H1 (cell line): ENCODE results near the gene C19orf44. TPM values are rescaled to one million over a fixed set of nuclear protein-coding genes. Genes with fewer than 3 reads are reported as not detected.

Experiments
- CTCF ChIA-PET: fragments of 300-600 bp; sonication (Branson Sonifier 250); formaldehyde crosslinking; loops from one replicate; lab custom pipeline; 2021; ENCODE audit not compliant: partially characterized antibody; lab: Charles Lee
- POLR2A ChIA-PET: fragments of 300-600 bp; sonication (Branson Sonifier 250); formaldehyde crosslinking; loops from one replicate; lab custom pipeline; 2021; ENCODE audit warnings: inconsistent platforms; ENCODE audit not compliant: partially characterized antibody; lab: Charles Lee
- DNase-seq, 2 experiments: peaks; one replicate each; pipeline versions ENCODE4 v3.0.0 to v3.0.0-alpha.2; 2010 to 2022; ENCODE audit warnings: low spot score in 2 of 2, low read depth in 1 of 2, mixed read lengths in 1 of 2
- FAIRE-seq: peaks from 2 replicates; lab custom pipeline; 2011; peaks lifted over from hg19 to GRCh38; lab: Jason Lieb, UNC
- H2AFZ ChIP-seq: 2 replicates; pipeline ENCODE4 v1.8.1; 2012; ENCODE audit warnings: low read length, inconsistent platforms
- H2AK5ac ChIP-seq: 2 replicates; pipeline ENCODE4 v1.6.1; 2013; ENCODE audit warnings: low read depth, low read length
- H2BK120ac ChIP-seq: replicated peaks from 2 replicates; pipeline ENCODE3; 2013; ENCODE audit warnings: low read depth, low read length, inconsistent platforms
- H2BK12ac ChIP-seq: 2 replicates; pipeline ENCODE4 v1.6.1; 2013; ENCODE audit warnings: low read depth, low read length
- H2BK15ac ChIP-seq: 2 replicates; pipeline ENCODE4 v1.6.1; 2013; ENCODE audit warnings: low read length
- H2BK20ac ChIP-seq: 2 replicates; pipeline ENCODE4 v1.6.1; 2013; ENCODE audit warnings: low read length
- H2BK5ac ChIP-seq: 2 replicates; pipeline ENCODE4 v1.6.1; 2013; ENCODE audit warnings: low read depth, low read length
- H3K14ac ChIP-seq: 2 replicates; pipeline ENCODE4 v1.6.1; 2013; ENCODE audit warnings: inconsistent platforms; ENCODE audit not compliant: insufficient read length
- H3K18ac ChIP-seq: 2 replicates; pipeline ENCODE4 v1.6.1; 2013; ENCODE audit warnings: low read length; ENCODE audit errors: extremely low read depth
- H3K23ac ChIP-seq: 2 replicates; pipeline ENCODE4 v1.6.1; 2013; ENCODE audit warnings: inconsistent platforms; ENCODE audit not compliant: insufficient read length
- H3K23me2 ChIP-seq: 2 replicates; pipeline ENCODE4 v1.6.1; 2013; ENCODE audit warnings: low read depth, low read length
- H3K27ac ChIP-seq: 2 replicates; pipeline ENCODE4 v1.6.1; 2011; ENCODE audit warnings: low read depth, low read length, inconsistent platforms
- H3K27me3 ChIP-seq, 4 experiments: replicated peaks in 1 of 4; 1 replicate in 1 of 4; 2 replicates in 3 of 4; pipeline versions ENCODE4 v1.6.1 to v1.8.1; 2011 to 2013; ENCODE audit warnings: low read length in 3 of 4, mild to moderate bottlenecking in 3 of 4, inconsistent platforms in 2 of 4, mixed read lengths in 2 of 4, moderate library complexity in 1 of 4; ENCODE audit not compliant: control insufficient read depth in 3 of 4, insufficient read depth in 3 of 4; ENCODE audit errors: extremely low read depth in 1 of 4
- H3K36me3 ChIP-seq, 4 experiments: 2 replicates each; pipeline versions ENCODE4 v1.6.1 to v1.8.1; 2011 to 2013; ENCODE audit warnings: mild to moderate bottlenecking in 4 of 4, low read length in 3 of 4, moderate library complexity in 2 of 4, control low read depth in 1 of 4, inconsistent platforms in 1 of 4; ENCODE audit not compliant: insufficient read depth in 4 of 4, control insufficient read depth in 2 of 4
- H3K4ac ChIP-seq: replicated peaks from 2 replicates; pipeline ENCODE3; 2013; ENCODE audit warnings: low read length, low read depth, mixed read lengths, inconsistent platforms; ENCODE audit not compliant: insufficient read length
- H3K4me1 ChIP-seq, 4 experiments: replicated peaks in 1 of 4; 1 replicate in 1 of 4; 2 replicates in 3 of 4; pipeline versions ENCODE4 v1.6.1 to v1.8.1; 2011 to 2013; ENCODE audit warnings: low read length in 3 of 4, inconsistent platforms in 2 of 4, mixed read lengths in 1 of 4; ENCODE audit not compliant: insufficient read depth in 4 of 4, control insufficient read depth in 3 of 4
- H3K4me2 ChIP-seq, 2 experiments: 2 replicates each; pipeline versions ENCODE4 v1.6.1 to v1.8.1; 2011 to 2013; ENCODE audit warnings: low read depth in 2 of 2, low read length in 2 of 2, control low read depth in 1 of 2, inconsistent platforms in 1 of 2, mild to moderate bottlenecking in 1 of 2; ENCODE audit not compliant: insufficient read depth in 1 of 2
- H3K4me3 ChIP-seq, 4 experiments: fragments of 200-600, 300-600 bp in 1 of 4; sonication (generic), shearing (Covaris generic), sonication (Bioruptor Twin) in 1 of 4; 2 replicates each; pipeline versions ENCODE4 v1.5.1 to v1.8.1; 2011 to 2016; ENCODE audit warnings: low read length in 4 of 4, low read depth in 3 of 4, control low read depth in 2 of 4, inconsistent platforms in 2 of 4, mild to moderate bottlenecking in 2 of 4, mixed read lengths in 1 of 4, moderate library complexity in 1 of 4; ENCODE audit not compliant: insufficient read depth in 2 of 4; ENCODE audit errors: extremely low read depth in 1 of 4
- H3K56ac ChIP-seq: replicated peaks from 2 replicates; pipeline ENCODE3; 2013; ENCODE audit warnings: low read depth, mild to moderate bottlenecking, mixed read lengths, low read length, inconsistent platforms; ENCODE audit not compliant: insufficient read length
- H3K79me1 ChIP-seq: 2 replicates; pipeline ENCODE4 v1.6.1; 2013; ENCODE audit warnings: low read depth, low read length, control low read depth
- H3K79me2 ChIP-seq, 2 experiments: 2 replicates each; pipeline versions ENCODE4 v1.6.1 to v1.8.1; 2012 to 2013; ENCODE audit warnings: low read length in 2 of 2, mild to moderate bottlenecking in 2 of 2, inconsistent platforms in 1 of 2; ENCODE audit not compliant: insufficient read depth in 2 of 2, control insufficient read depth in 1 of 2
- H3K9ac ChIP-seq, 4 experiments: replicated peaks in 1 of 4; 1 replicate in 1 of 4; 2 replicates in 3 of 4; pipeline versions ENCODE4 v1.6.1 to v1.8.1; 2011 to 2013; ENCODE audit warnings: low read depth in 3 of 4, low read length in 3 of 4, control low read depth in 2 of 4, mild to moderate bottlenecking in 2 of 4, moderate library complexity in 2 of 4, inconsistent platforms in 1 of 4; ENCODE audit errors: extremely low read depth in 1 of 4
- H3K9me3 ChIP-seq, 2 experiments: 2 replicates each; pipeline versions ENCODE4 v1.6.1 to v1.8.1; 2012 to 2013; ENCODE audit warnings: mild to moderate bottlenecking in 2 of 2, moderate library complexity in 2 of 2, control low read depth in 1 of 2, inconsistent platforms in 1 of 2, low read depth in 1 of 2, low read length in 1 of 2, mixed read lengths in 1 of 2; ENCODE audit not compliant: insufficient read depth in 2 of 2
- H4K20me1 ChIP-seq, 2 experiments: replicated peaks in 1 of 2; 2 replicates each; pipeline versions ENCODE3 to v1.8.1; 2011 to 2013; ENCODE audit warnings: inconsistent platforms in 2 of 2, low read length in 2 of 2, mild to moderate bottlenecking in 1 of 2; ENCODE audit not compliant: insufficient read depth in 2 of 2, control insufficient read depth in 1 of 2
- H4K5ac ChIP-seq: 2 replicates; pipeline ENCODE4 v1.6.1; 2013; ENCODE audit warnings: low read length, low read depth, mixed read lengths, inconsistent platforms; ENCODE audit not compliant: insufficient read length
- H4K8ac ChIP-seq: 2 replicates; pipeline ENCODE4 v1.8.0; 2013; ENCODE audit warnings: mild to moderate bottlenecking, moderate library complexity, low read length, inconsistent platforms; ENCODE audit not compliant: insufficient read depth; ENCODE audit errors: extremely low read depth
- H4K91ac ChIP-seq: replicated peaks from 2 replicates; pipeline ENCODE3; 2013; ENCODE audit warnings: low read length, mixed read lengths, inconsistent platforms; ENCODE audit not compliant: insufficient read length
- HDAC6 ChIP-seq: IDR thresholded peaks from one replicate; pipeline ENCODE4 v1.7.1; 2012; ENCODE audit warnings: low read depth, mild to moderate bottlenecking, inconsistent platforms, low read length, moderate library complexity
- JUND ChIP-seq: IDR thresholded peaks from 2 replicates; pipeline ENCODE4 v1.6.1; 2011; ENCODE audit warnings: mild to moderate bottlenecking, improper control_type of control experiment, low read length
- PHF8 ChIP-seq: fragments of 200-600 bp; sonication (generic); conservative IDR thresholded peaks from 2 replicates; pipeline ENCODE4 v1.7.1; 2012; ENCODE audit warnings: low read depth, mild to moderate bottlenecking, inconsistent platforms, low read length, moderate library complexity
- POU5F1 ChIP-seq: IDR thresholded peaks from 2 replicates; pipeline ENCODE4 v1.6.1; 2011; ENCODE audit warnings: low read depth, mild to moderate bottlenecking, low read length, moderate library complexity
- SP1 ChIP-seq: IDR thresholded peaks from 2 replicates; pipeline ENCODE4 v1.6.1; 2011; ENCODE audit warnings: low read depth, low read length
- TAF1 ChIP-seq: IDR thresholded peaks from 2 replicates; pipeline ENCODE4 v1.6.1; 2011; ENCODE audit warnings: mild to moderate bottlenecking, low read depth, low read length
- TCF12 ChIP-seq: IDR thresholded peaks from 2 replicates; pipeline ENCODE4 v1.6.1; 2011; ENCODE audit warnings: low read depth, mild to moderate bottlenecking, low read length
- WGBS, 2 experiments: shearing (Covaris generic) in 1 of 2; methylation state at CpG; one replicate each; pipeline versions ENCODE4 v1.1.6 to v1.1.7; 2013 to 2015; ENCODE audit warnings: low lambda C conversion rate in 2 of 2, mixed read lengths in 2 of 2, inconsistent platforms in 1 of 2, low coverage in 1 of 2, missing lambda C conversion rate in 1 of 2; ENCODE audit not compliant: insufficient replicate concordance in 2 of 2, insufficient coverage in 1 of 2, insufficient read length in 1 of 2; ENCODE audit errors: extremely low coverage in 1 of 2, missing lambda C conversion rate in 1 of 2; 5-methylcytosine and 5-hydroxymethylcytosine counted together
- polyA plus RNA-seq, 7 experiments: library from polyadenylated mRNA; depleted of rRNA in 3 of 7; stranded (reverse) in 5 of 7; unstranded in 2 of 7; fragments of >200 nt in 5 of 7; fragments of 200-250 nt in 2 of 7; gene quantifications; 1 replicate in 5 of 7; 2 replicates in 1 of 7; 4 replicates in 1 of 7; pipeline versions ENCODE4 v1.2.1 to v1.2.3, GENCODE V29; 2011 to 2013; ENCODE audit warnings: missing spikeins in 2 of 7, mixed read lengths in 2 of 7
- total RNA-seq: library from RNA; stranded (reverse); fragmentation: NEBNext Ultra II Directional; extraction: Animal tissue kit (Norgen Biotek cat#: 25700); gene quantifications from 2 replicates; pipeline ENCODE4 v1.2.1, GENCODE V29; 2021
- TF ChIP-seq, protein P1 (sequence below): IDR thresholded peaks from 2 replicates; pipeline ENCODE4 v1.6.1; 2011; ENCODE audit warnings: low read length, improper control_type of control experiment
- TF ChIP-seq, protein P2 (sequence below): IDR thresholded peaks from 2 replicates; pipeline ENCODE4 v1.6.1; 2012; ENCODE audit warnings: low read length, inconsistent platforms

C19orf44 gene
- total and polyA plus RNA-seq, 2 of the 8 experiments (the other 6 are each of a cell fraction or from before 2014, with no cell fraction given), result 2.1 to 4.5 TPM

DNA sequence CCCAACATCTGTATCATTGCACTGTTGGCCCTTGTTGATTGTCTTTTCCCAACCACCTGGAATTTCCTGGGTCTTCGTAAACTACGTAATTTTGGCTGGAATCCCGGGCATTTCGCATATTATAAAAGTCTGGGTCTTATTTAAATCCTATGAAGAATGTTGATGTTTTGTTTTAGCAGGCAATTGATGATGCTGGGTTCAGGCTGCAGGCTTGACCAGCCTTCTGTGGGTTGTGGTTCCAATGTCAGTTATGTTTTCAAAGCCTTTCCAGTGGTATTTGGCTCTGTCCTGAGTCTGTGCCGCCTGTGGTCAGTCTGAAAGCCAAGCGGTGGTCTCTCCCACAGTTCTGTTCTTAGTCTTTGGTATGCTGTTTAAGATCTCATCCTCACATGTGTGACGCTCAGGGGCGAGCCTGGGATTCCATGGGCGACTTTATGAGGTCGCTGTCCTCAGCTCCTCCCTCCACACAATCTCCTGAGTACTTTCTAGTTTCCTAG is 63.6 kb downstream of the C19orf44 start:
- H2BK120ac ChIP-seq, result no peak overlapping the region
- H3K4ac ChIP-seq, result no peak overlapping the region
- no peaks in the 10 kb centered on the region; the same call in 1 of the 2 replicates for H3K79me1 ChIP-seq
- H3K36me3 ChIP-seq, result peaks cover 9 to 38% (median 11%) of the 10 kb centered on the region in 4 experiments; a peak in 7 of 8 replicates
- H2BK15ac ChIP-seq, result no peak overlapping the region
- no peak for DNase-seq
- no peaks in the 10 kb centered on the region for H3K79me2 ChIP-seq
- H2BK20ac ChIP-seq, result no peak overlapping the region
- H4K20me1 ChIP-seq, result peaks cover 2 to 4% of the 10 kb centered on the region in 2 experiments
- H3K4me1 ChIP-seq, result no peaks in the 10 kb centered on the region
- no peak overlapping the region for H3K56ac ChIP-seq
- no peak overlapping the region for H3K23ac ChIP-seq
- CTCF ChIA-PET, result interaction anchor here (0.9 kb wide), 1 partner anchor 9 kb away, joined by 3 read pairs; no protein-coding TSS in a partner anchor
- H2BK5ac ChIP-seq, result no peak overlapping the region
- TF ChIP-seq POU5F1 (no peak), HDAC6 (no peak), SP1 (no peak), PHF8 (no peak), TCF12 (no peak), TAF1 (no peak), JUND (no peak)
- TF ChIP-seq, protein P1, sequence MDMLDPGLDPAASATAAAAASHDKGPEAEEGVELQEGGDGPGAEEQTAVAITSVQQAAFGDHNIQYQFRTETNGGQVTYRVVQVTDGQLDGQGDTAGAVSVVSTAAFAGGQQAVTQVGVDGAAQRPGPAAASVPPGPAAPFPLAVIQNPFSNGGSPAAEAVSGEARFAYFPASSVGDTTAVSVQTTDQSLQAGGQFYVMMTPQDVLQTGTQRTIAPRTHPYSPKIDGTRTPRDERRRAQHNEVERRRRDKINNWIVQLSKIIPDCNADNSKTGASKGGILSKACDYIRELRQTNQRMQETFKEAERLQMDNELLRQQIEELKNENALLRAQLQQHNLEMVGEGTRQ, result no peak
- TF ChIP-seq, protein P2, sequence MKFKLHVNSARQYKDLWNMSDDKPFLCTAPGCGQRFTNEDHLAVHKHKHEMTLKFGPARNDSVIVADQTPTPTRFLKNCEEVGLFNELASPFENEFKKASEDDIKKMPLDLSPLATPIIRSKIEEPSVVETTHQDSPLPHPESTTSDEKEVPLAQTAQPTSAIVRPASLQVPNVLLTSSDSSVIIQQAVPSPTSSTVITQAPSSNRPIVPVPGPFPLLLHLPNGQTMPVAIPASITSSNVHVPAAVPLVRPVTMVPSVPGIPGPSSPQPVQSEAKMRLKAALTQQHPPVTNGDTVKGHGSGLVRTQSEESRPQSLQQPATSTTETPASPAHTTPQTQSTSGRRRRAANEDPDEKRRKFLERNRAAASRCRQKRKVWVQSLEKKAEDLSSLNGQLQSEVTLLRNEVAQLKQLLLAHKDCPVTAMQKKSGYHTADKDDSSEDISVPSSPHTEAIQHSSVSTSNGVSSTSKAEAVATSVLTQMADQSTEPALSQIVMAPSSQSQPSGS, result no peak
- H4K5ac ChIP-seq, result no peak overlapping the region
- H3K18ac ChIP-seq, result no peak overlapping the region
- H3K27ac ChIP-seq, result no peak overlapping the region
- no peak overlapping the region for H2AK5ac ChIP-seq
- no peak overlapping the region for H4K91ac ChIP-seq
- no peak for FAIRE-seq
- 91% methylated on average over 10 of the region's 10 CpGs; no CpG with 5 or more reads in 1 of the 2 experiments for WGBS, 2 experiments
- no peak overlapping the region for H3K4me3 ChIP-seq
- H2BK12ac ChIP-seq, result no peak overlapping the region
- no peaks in the 10 kb centered on the region for H3K9me3 ChIP-seq
- no peak overlapping the region for H2AFZ ChIP-seq
- no peak overlapping the region for H3K4me2 ChIP-seq
- no peaks in the 10 kb centered on the region for H3K23me2 ChIP-seq
- POLR2A ChIA-PET, result interaction anchor here (1.5 kb wide), 2 partner anchors 9 to 10 kb away, joined by 3 to 6 read pairs; no protein-coding TSS in a partner anchor
- no peaks in the 10 kb centered on the region for H3K27me3 ChIP-seq
- no peak overlapping the region for H3K14ac ChIP-seq
- no peak overlapping the region for H4K8ac ChIP-seq
- no peak overlapping the region for H3K9ac ChIP-seq
